GM19372 (cell line): ENCODE results near the gene CADPS2.
"Not testable (repeated sequence)": the region's sequence is repeated elsewhere in the genome, so short reads cannot be mapped to it uniquely, and the experiment has no call there.

Experiments used
- ATAC-seq: cut with Tn5 transposase; IDR thresholded peaks from one replicate; pipeline ENCODE4 v1.9.1; 2021; ENCODE audit warnings: mild to moderate bottlenecking, low read depth, moderate library complexity; ENCODE audit not compliant: unreplicated experiment

Gene CADPS2

GRCh38 chr7:122850528-122850927 lies 35.7 kb downstream of the CADPS2 start:
- ATAC-seq, result no peak

- no peak for ATAC-seq
These were observed 36.3 kb downstream of the CADPS2 start for GRCh38 chr7:122849957-122850328.

GRCh38 chr7:122849322-122849956 lies 36.8 kb downstream of the CADPS2 start:
- no peak for ATAC-seq

GRCh38 chr7:122847871-122848473 lies 38.3 kb downstream of the CADPS2 start:
- no peak for ATAC-seq

- no peak for ATAC-seq
These were observed 39.7 kb downstream of the CADPS2 start for GRCh38 chr7:122846591-122846990.

GRCh38 chr7:122845286-122845685 lies 41.0 kb downstream of the CADPS2 start:
- ATAC-seq, result no peak

- no peak for ATAC-seq
These were observed 41.9 kb downstream of the CADPS2 start for GRCh38 chr7:122844191-122844988.

- ATAC-seq, result no peak
These were observed 43.3 kb downstream of the CADPS2 start for GRCh38 chr7:122842971-122843370.

- ATAC-seq, result not testable (repeated sequence)
These were observed 50.0 kb downstream of the CADPS2 start for GRCh38 chr7:122836286-122836685.

GRCh38 chr7:122834571-122834942 lies 51.7 kb downstream of the CADPS2 start:
- ATAC-seq, result not testable (repeated sequence)

GRCh38 chr7:122833888-122834570 lies 52.2 kb downstream of the CADPS2 start:
- no peak for ATAC-seq

- no peak for ATAC-seq
These were observed 54.8 kb downstream of the CADPS2 start for GRCh38 chr7:122831436-122831835.

GRCh38 chr7:122829962-122830361 lies 56.3 kb downstream of the CADPS2 start:
- no peak for ATAC-seq

- no peak for ATAC-seq
These were observed 58.5 kb downstream of the CADPS2 start for GRCh38 chr7:122827763-122828162.

- ATAC-seq, result no peak
These were observed 72.4 kb downstream of the CADPS2 start for GRCh38 chr7:122813845-122814244.

- ATAC-seq, result no peak
These were observed 82.4 kb downstream of the CADPS2 start for GRCh38 chr7:122803851-122804250.

- no peak for ATAC-seq
These were observed 82.9 kb downstream of the CADPS2 start for GRCh38 chr7:122803323-122803722.

GRCh38 chr7:122802301-122802751 lies 83.9 kb downstream of the CADPS2 start:
- ATAC-seq, result no peak

GRCh38 chr7:122791959-122792545 lies 94.2 kb downstream of the CADPS2 start:
- ATAC-seq, result no peak

- no peak for ATAC-seq
These were observed 95.7 kb downstream of the CADPS2 start for GRCh38 chr7:122790591-122790990.

- no peak for ATAC-seq
These were observed 96.1 kb downstream of the CADPS2 start for GRCh38 chr7:122790132-122790531.
